Subcutaneous abdominal adipose tissue (tissue), 5 donors: ENCODE results near the gene CKLF.
A peak's percentile ranks its signal among the peaks of the same experiment; 100 is the strongest.
"Not testable (repeated sequence)": the region's sequence is repeated elsewhere in the genome, so short reads cannot be mapped to it uniquely, and the experiment has no call there.

Experiments used
- H3K27ac ChIP-seq: one replicate; pipeline ENCODE4 v1.7.0; 2013; ENCODE audit warnings: low read depth, mild to moderate bottlenecking, inconsistent platforms, low read length, moderate library complexity
- H3K27me3 ChIP-seq, 5 donors: one replicate each; pipeline ENCODE4 v1.7.0; 2013; ENCODE audit warnings: low read length in 5 of 5, inconsistent platforms in 1 of 5; ENCODE audit not compliant: control insufficient read depth in 5 of 5, insufficient read depth in 4 of 5
- H3K36me3 ChIP-seq, 5 donors: one replicate each; pipeline ENCODE4 v1.7.0; 2013; ENCODE audit warnings: low read length in 5 of 5; ENCODE audit not compliant: control insufficient read depth in 5 of 5, insufficient read depth in 5 of 5
- H3K4me1 ChIP-seq, 5 donors: one replicate each; pipeline ENCODE4 v1.7.0; 2013; ENCODE audit warnings: low read length in 5 of 5, mild to moderate bottlenecking in 3 of 5, moderate library complexity in 1 of 5; ENCODE audit not compliant: control insufficient read depth in 5 of 5, insufficient read depth in 5 of 5
- H3K4me3 ChIP-seq, 5 donors: one replicate each; pipeline ENCODE4 v1.7.0; 2013; ENCODE audit warnings: low read length in 5 of 5, low read depth in 1 of 5
- H3K9ac ChIP-seq, 5 donors: one replicate each; pipeline ENCODE4 v1.7.0; 2013; ENCODE audit warnings: low read length in 5 of 5, mild to moderate bottlenecking in 4 of 5, moderate library complexity in 3 of 5
- H3K9me3 ChIP-seq, 5 donors: one replicate each; pipeline ENCODE4 v1.7.0; 2013; ENCODE audit warnings: low read length in 5 of 5; ENCODE audit not compliant: control insufficient read depth in 5 of 5
- donor health status: healthy.
- donor health status: healthy.
- donor health status: healthy.
- donor health status: healthy.
- donor health status: healthy.

CKLF gene

DNA sequence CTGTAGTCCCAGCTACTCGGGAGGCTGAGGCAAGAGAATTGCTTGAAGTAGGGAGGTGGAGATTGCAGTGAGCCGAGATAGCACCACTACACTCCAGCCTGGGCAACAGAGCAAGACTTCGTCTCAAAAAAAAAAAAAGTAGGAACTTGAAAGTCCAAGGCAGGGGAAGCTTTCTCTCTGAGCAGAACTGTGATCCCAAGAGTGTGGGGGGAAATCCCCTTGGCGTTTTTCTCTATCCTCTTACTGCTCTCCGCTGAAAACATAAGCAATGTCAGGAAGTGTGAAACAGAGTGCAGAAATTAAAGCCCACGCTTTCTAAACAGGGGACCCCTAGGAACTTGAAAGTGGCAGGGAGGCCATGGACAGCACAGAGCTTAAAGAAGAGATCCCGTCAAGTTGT, 42.4 kb downstream of the CKLF start:
- peaks cover 0 to 7% (median 0%) of the 10 kb centered on the region in 5 donors for H3K4me1 ChIP-seq
- H3K36me3 ChIP-seq = no peaks in the 10 kb centered on the region
- H3K27ac ChIP-seq = no peak overlapping the region
- H3K9ac ChIP-seq = no peak overlapping the region
- no peaks in the 10 kb centered on the region for H3K27me3 ChIP-seq
- peaks cover 0 to 2% (median 0%) of the 10 kb centered on the region in 5 donors for H3K9me3 ChIP-seq
- H3K4me3 ChIP-seq = no peak overlapping the region

DNA sequence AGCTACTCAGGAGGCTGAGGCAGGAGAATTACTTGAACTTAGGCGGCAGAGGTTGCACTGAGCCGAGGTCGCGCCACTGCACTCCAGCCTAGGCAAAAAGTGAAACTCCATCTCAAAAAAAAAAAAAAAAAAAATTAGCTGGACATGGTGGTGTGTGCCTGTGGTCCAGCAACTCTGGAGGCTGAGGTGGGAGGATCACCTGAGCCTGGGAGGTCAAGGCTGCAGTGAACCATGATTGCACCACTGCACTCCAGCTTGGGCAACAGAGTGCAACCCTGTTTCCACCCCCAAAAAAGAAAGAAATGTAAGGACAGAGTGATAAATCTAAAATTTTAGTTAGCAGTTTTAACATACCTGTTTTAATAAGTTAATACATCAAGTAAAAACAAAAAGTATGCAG, 44.2 kb downstream of the CKLF start:
- not testable (repeated sequence) for H3K4me1 ChIP-seq, H3K36me3 ChIP-seq, H3K9ac ChIP-seq, H3K9me3 ChIP-seq, H3K27me3 ChIP-seq, H3K4me3 ChIP-seq, H3K27ac ChIP-seq

DNA sequence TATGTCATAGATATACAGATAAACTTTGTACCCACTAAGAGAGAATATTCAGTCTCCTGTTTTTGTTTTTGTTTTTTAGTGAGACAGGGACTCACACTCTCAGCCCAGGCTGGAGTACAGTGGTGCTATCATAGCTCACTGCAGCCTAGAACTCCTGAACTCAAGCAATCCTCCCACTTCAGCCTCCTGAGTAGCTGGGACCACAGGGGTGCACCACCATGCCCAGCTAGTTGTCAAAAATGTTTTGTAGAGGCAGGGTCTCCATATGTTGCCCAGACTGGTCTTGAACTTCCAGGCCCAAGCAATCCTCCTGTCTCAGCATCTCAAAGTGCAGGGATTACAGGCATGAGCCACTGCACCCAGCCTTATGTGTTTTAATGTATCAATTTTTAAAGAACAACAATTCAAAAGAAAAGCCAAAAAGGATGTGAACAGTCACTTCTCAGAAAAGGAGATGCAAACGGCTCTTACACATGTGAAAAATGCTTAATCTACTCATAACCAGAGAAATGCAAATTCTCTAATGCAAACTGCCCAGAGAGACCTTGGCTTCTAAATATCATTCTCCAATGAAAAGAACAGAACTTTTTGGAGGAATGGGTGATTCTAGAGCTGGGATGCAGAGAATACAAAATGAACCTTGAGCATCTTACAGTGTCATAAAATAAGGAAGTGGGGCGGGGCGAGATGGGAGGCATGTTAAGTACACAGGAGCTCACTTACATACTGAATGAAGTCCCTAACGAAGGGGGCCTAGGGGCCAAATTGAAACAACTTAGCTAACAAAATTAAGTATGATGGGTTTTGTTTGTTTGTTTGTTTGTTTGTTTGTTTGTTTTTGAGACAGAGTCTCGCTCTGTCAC, 44.8 kb downstream of the CKLF start:
- Histone ChIP-seq H3K36me3 (no peaks in the 10 kb centered on the region), H3K27me3 (no peaks in the 10 kb centered on the region), H3K27ac (no peak overlapping the region)

GRCh38 chr16:66598111-66598510, 45.7 kb downstream of the CKLF start:
- Histone ChIP-seq H3K9me3 (peaks cover 0 to 2% (median 0%) of the 10 kb centered on the region in 5 donors), H3K36me3 (no peaks in the 10 kb centered on the region), H3K9ac (no peak overlapping the region), H3K4me1 (peaks cover 0 to 4% (median 0%) of the 10 kb centered on the region in 5 donors), H3K4me3 (no peak overlapping the region), H3K27ac (no peak overlapping the region), H3K27me3 (no peaks in the 10 kb centered on the region)

More for the DNA sequence above, 44.8 kb downstream of the CKLF start:
- Histone ChIP-seq H3K9me3 (peaks cover 0 to 2% (median 0%) of the 10 kb centered on the region in 5 donors), H3K4me3 (no peak overlapping the region), H3K9ac (no peak overlapping the region), H3K4me1 (peaks cover 0 to 4% (median 0%) of the 10 kb centered on the region in 5 donors)

GRCh38 chr16:66599726-66600125, 47.4 kb downstream of the CKLF start:
- no peak overlapping the region for H3K27ac ChIP-seq
- H3K4me3 ChIP-seq = no peak overlapping the region

GRCh38 chr16:66600477-66600876, 48.1 kb downstream of the CKLF start:
- H3K9ac ChIP-seq = no peak overlapping the region
- H3K27ac ChIP-seq = no peak overlapping the region
- H3K4me3 ChIP-seq = no peak overlapping the region
- H3K4me1 ChIP-seq = peaks cover 4 to 11% (median 8%) of the 10 kb centered on the region in 5 donors
- H3K36me3 ChIP-seq = no peaks in the 10 kb centered on the region
- H3K27me3 ChIP-seq = no peaks in the 10 kb centered on the region
- no peaks in the 10 kb centered on the region for H3K9me3 ChIP-seq

More at GRCh38 chr16:66599726-66600125, 47.4 kb downstream of the CKLF start:
- Histone ChIP-seq H3K9ac (no peak overlapping the region), H3K4me1 (peaks cover 4 to 15% (median 8%) of the 10 kb centered on the region in 5 donors), H3K36me3 (no peaks in the 10 kb centered on the region), H3K27me3 (no peaks in the 10 kb centered on the region), H3K9me3 (no peaks in the 10 kb centered on the region)

- Histone ChIP-seq H3K9ac (no peak overlapping the region), H3K27me3 (no peaks in the 10 kb centered on the region), H3K4me3 (no peak overlapping the region), H3K4me1 (peaks cover 7 to 21% (median 18%) of the 10 kb centered on the region in 5 donors), H3K36me3 (no peaks in the 10 kb centered on the region), H3K9me3 (no peaks in the 10 kb centered on the region), H3K27ac (no peak overlapping the region)
Observed at GRCh38 chr16:66601471-66601870, 49.1 kb downstream of the CKLF start.

- H3K36me3 ChIP-seq = peaks cover 0 to 6% (median 2%) of the 10 kb centered on the region in 5 donors
- no peaks in the 10 kb centered on the region for H3K27me3 ChIP-seq
- H3K27ac ChIP-seq = peak overlapping the region; percentile 58
- H3K9ac ChIP-seq = peak overlapping the region in 4 of 5 donors; percentile 5 to 71 (median 54)
- peaks cover 12 to 38% (median 28%) of the 10 kb centered on the region in 5 donors for H3K4me1 ChIP-seq
- H3K9me3 ChIP-seq = no peaks in the 10 kb centered on the region
- H3K4me3 ChIP-seq = peak overlapping the region; percentile 72 to 81 (median 73)
Observed at GRCh38 chr16:66603537-66604375, 51.4 kb downstream of the CKLF start.

GRCh38 chr16:66604376-66605176, 52.2 kb downstream of the CKLF start, which contains the start of gene CMTM3:
Gene CMTM3, plus strand, starts transcription at chr16:66604704. Its CDS starts 102 bp downstream, at chr16:66604806.
- peak within 1 kb of the TSS; percentile 26 to 84 (median 77) for H3K9ac ChIP-seq
- peak within 1 kb of the TSS; percentile 72 to 81 (median 73) for H3K4me3 ChIP-seq
- H3K27me3 ChIP-seq = no peaks in the 10 kb centered on the region
- H3K27ac ChIP-seq = peak within 1 kb of the TSS; percentile 80
- no peaks in the 10 kb centered on the region for H3K9me3 ChIP-seq
- peaks cover 12 to 41% (median 32%) of the 10 kb centered on the region in 5 donors for H3K4me1 ChIP-seq
- H3K36me3 ChIP-seq = peaks cover 0 to 14% (median 10%) of the 10 kb centered on the region in 5 donors
